Stimulated activated memory B cell treated with anti-CD40 and anti-IgM and Interleukin-4, amounts not matched to agents 10 μg/mL and 1 μg/mL and 100 μg/mL, for 72 hours (primary cell): Measurements from ENCODE around the gene SH3GL3.
A peak's percentile ranks its signal among the peaks of the same experiment; 100 is the strongest.

Experiments
- ATAC-seq: fragments of 150-1000 bp; cut with Tn5 transposase; 2 replicates; pipeline ENCODE4 v1.10.0; 2021
- H3K27ac Mint-ChIP-seq: one replicate; pipeline ENCODE4 v1.8.0; 2022; ENCODE audit warnings: mild to moderate bottlenecking, mixed read lengths
- H3K27me3 Mint-ChIP-seq: one replicate; pipeline ENCODE4 v1.8.0; 2022; ENCODE audit warnings: mixed read lengths
- H3K36me3 Mint-ChIP-seq: one replicate; pipeline ENCODE4 v1.8.0; 2022; ENCODE audit warnings: mixed read lengths
- H3K4me1 Mint-ChIP-seq: one replicate; pipeline ENCODE4 v1.8.0; 2022; ENCODE audit warnings: mixed read lengths
- H3K4me3 Mint-ChIP-seq: one replicate; pipeline ENCODE4 v1.8.0; 2022; ENCODE audit warnings: mild to moderate bottlenecking, moderate library complexity, mixed read lengths
- H3K9me3 Mint-ChIP-seq: one replicate; pipeline ENCODE4 v1.8.0; 2022; ENCODE audit warnings: mixed read lengths

Gene SH3GL3, protein sequence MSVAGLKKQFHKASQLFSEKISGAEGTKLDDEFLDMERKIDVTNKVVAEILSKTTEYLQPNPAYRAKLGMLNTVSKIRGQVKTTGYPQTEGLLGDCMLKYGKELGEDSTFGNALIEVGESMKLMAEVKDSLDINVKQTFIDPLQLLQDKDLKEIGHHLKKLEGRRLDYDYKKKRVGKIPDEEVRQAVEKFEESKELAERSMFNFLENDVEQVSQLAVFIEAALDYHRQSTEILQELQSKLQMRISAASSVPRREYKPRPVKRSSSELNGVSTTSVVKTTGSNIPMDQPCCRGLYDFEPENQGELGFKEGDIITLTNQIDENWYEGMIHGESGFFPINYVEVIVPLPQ

GRCh38 chr15:83446904-83447709, at the start of gene SH3GL3:
Gene SH3GL3, plus strand, starts transcription at chr15:83447341. Its CDS starts 193 bp downstream, at chr15:83447534.
- Mint-ChIP-seq H3K4me1 (peaks cover 6% of the 10 kb centered on the region), H3K4me3 (peak within 1 kb of the TSS; percentile 23), H3K27ac (no peak within 1 kb of the TSS), H3K27me3 (peaks cover 46% of the 10 kb centered on the region), H3K36me3 (no peaks in the 10 kb centered on the region), H3K9me3 (no peaks in the 10 kb centered on the region)
- peak; percentile 31 for ATAC-seq

- ATAC-seq = no peak
- Mint-ChIP-seq H3K27ac (no peak overlapping the region), H3K4me1 (no peaks in the 10 kb centered on the region), H3K9me3 (peaks cover 3% of the 10 kb centered on the region), H3K4me3 (no peak overlapping the region), H3K36me3 (no peaks in the 10 kb centered on the region), H3K27me3 (peaks cover 7% of the 10 kb centered on the region)
Observed at GRCh38 chr15:83398626-83399025, 48.5 kb upstream of the SH3GL3 start.

DNA sequence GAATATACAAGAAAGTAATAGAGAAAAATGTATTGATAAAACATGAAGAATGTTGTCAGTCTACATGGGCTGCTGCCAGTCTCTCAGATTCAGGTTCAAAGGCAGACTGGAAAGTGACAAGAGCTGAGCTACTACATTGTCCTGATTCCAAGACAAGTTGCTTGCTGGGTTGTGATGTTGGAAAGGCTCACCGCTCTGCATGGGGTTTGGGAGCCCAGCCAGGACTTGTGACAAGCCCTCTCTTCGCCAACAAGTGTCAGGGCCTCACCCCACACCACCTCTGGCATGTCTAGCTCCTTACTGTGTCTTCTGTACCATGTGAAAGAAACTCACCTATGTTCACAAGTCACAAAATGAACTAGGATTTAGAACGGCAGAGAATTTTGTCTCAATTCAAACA, 43.0 kb upstream of the SH3GL3 start:
- no peak overlapping the region for H3K27ac Mint-ChIP-seq
- no peaks in the 10 kb centered on the region for H3K27me3 Mint-ChIP-seq
- H3K9me3 Mint-ChIP-seq = no peaks in the 10 kb centered on the region
- no peaks in the 10 kb centered on the region for H3K4me1 Mint-ChIP-seq
- no peak for ATAC-seq
- no peaks in the 10 kb centered on the region for H3K36me3 Mint-ChIP-seq
- no peak overlapping the region for H3K4me3 Mint-ChIP-seq

DNA sequence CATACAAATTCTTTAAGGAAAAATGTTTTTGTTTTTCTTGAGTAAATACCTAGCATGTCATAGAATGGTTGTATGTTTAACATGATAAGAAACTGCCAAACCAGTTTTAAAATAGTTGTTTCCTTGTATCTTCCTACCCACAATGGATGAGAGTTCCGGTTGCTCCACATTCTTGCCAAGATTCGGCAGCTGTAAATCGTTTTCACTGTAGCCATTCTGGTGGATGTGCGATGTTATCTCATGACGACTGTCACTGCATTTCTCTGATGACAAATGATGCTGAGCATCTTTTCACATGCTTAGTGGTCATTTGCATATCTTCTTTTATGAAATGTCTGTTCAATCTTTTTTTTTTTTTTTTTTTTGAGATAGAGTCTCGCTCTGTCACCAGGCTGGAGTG, 36.6 kb upstream of the SH3GL3 start:
- H3K36me3 Mint-ChIP-seq = no peaks in the 10 kb centered on the region
- H3K4me3 Mint-ChIP-seq = no peak overlapping the region
- no peaks in the 10 kb centered on the region for H3K4me1 Mint-ChIP-seq
- no peaks in the 10 kb centered on the region for H3K27me3 Mint-ChIP-seq
- H3K27ac Mint-ChIP-seq = no peak overlapping the region
- ATAC-seq = no peak
- peaks cover 3% of the 10 kb centered on the region for H3K9me3 Mint-ChIP-seq

- ATAC-seq = peak; percentile 43
- H3K4me1 Mint-ChIP-seq = no peaks in the 10 kb centered on the region
- no peak overlapping the region for H3K4me3 Mint-ChIP-seq
- peaks cover 3% of the 10 kb centered on the region for H3K9me3 Mint-ChIP-seq
- no peak overlapping the region for H3K27ac Mint-ChIP-seq
- H3K27me3 Mint-ChIP-seq = no peaks in the 10 kb centered on the region
- H3K36me3 Mint-ChIP-seq = no peaks in the 10 kb centered on the region
Observed at GRCh38 chr15:83413054-83413719, 34.0 kb upstream of the SH3GL3 start.

DNA sequence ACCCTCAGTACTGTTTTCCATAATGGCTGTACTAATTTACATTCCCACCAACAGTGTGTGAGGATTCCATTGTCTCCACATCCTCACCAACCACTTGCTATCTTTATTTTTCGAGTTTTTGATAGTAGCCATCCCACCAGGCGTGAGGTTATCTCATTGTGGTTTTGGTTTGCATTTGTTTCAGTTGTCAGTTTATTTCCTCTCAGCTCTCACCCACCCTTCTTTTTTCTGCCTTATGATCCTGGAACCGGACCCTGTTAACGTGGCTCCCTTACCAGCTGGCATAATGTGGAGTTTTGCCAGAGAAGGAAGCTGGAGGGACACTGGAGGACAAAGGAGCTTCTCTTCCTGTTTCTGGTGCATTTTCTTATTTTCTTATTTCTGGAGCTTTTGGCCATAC, 25.1 kb upstream of the SH3GL3 start:
- H3K9me3 Mint-ChIP-seq = peaks cover 3% of the 10 kb centered on the region
- H3K4me1 Mint-ChIP-seq = no peaks in the 10 kb centered on the region
- peaks cover 25% of the 10 kb centered on the region for H3K27me3 Mint-ChIP-seq
- H3K4me3 Mint-ChIP-seq = no peak overlapping the region
- ATAC-seq = no peak
- H3K27ac Mint-ChIP-seq = no peak overlapping the region
- no peaks in the 10 kb centered on the region for H3K36me3 Mint-ChIP-seq

DNA sequence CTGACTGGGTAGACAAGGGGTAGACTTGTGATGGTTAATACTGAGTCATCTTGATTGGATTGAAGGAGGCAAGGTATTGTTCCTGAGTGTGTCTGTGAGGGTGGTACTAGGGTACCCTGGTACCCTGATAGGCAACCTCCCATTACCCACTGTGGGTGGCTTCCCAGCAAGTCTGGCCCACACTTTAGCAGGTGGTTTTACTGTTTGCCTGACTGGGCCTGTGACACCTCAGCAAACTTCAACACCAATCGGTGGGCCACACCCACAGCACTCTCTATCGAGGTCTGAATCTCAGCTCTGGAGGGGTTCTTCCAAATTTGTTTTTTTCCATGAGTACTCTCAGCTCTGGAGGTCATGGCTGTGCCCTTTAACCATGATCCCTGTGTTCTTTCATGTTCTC, 24.6 kb upstream of the SH3GL3 start:
- ATAC-seq = no peak
- H3K27me3 Mint-ChIP-seq = peaks cover 25% of the 10 kb centered on the region

DNA sequence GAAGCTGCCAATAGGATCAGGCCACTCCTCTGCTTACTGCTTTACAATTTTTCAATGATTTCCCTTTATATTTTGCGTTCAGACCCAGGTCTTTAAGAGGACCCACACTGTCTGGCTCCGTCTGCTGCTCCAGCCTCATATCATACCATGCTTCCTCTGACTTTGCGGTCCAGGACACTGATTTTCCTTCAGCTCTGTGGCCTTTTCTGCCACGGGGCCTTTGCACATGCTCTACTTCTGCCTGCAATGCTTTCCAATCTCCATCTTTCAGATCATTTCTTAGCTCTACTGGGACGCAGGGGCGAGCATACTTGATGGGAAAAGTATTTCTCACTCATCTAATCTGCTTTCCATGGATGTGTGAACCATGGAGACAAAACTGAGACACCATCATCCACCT, 23.0 kb upstream of the SH3GL3 start:
- no peaks in the 10 kb centered on the region for H3K4me1 Mint-ChIP-seq
- H3K27me3 Mint-ChIP-seq = peaks cover 25% of the 10 kb centered on the region
- peak; percentile 12 for ATAC-seq
- no peaks in the 10 kb centered on the region for H3K36me3 Mint-ChIP-seq
- no peak overlapping the region for H3K27ac Mint-ChIP-seq
- H3K9me3 Mint-ChIP-seq = peaks cover 9% of the 10 kb centered on the region
- no peak overlapping the region for H3K4me3 Mint-ChIP-seq

More for the DNA sequence above, 24.6 kb upstream of the SH3GL3 start:
- Mint-ChIP-seq H3K4me3 (no peak overlapping the region), H3K36me3 (no peaks in the 10 kb centered on the region), H3K4me1 (no peaks in the 10 kb centered on the region), H3K9me3 (peaks cover 3% of the 10 kb centered on the region), H3K27ac (no peak overlapping the region)

DNA sequence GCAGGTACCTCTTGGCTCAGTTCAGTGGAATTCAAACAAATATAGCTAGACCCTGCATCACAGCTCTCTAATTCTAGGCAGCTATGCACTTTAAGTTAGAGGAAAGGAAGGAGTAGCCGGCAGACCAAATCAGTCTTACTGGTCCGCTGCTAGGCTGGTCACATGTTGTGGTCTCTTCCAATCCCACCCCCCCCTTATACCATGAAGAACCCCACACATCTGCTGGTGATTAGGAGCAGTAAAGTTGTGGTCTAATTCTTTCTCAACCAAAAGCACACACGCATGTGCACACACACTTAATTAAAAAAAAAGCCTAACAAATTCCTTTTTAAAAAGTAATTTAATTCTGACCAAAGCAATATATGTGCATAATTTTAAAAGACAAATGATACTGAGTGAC, 16.7 kb upstream of the SH3GL3 start:
- Mint-ChIP-seq H3K27me3 (peaks cover 23% of the 10 kb centered on the region), H3K4me1 (no peaks in the 10 kb centered on the region), H3K36me3 (no peaks in the 10 kb centered on the region), H3K9me3 (peaks cover 9% of the 10 kb centered on the region), H3K4me3 (no peak overlapping the region), H3K27ac (no peak overlapping the region)
- ATAC-seq = no peak

DNA sequence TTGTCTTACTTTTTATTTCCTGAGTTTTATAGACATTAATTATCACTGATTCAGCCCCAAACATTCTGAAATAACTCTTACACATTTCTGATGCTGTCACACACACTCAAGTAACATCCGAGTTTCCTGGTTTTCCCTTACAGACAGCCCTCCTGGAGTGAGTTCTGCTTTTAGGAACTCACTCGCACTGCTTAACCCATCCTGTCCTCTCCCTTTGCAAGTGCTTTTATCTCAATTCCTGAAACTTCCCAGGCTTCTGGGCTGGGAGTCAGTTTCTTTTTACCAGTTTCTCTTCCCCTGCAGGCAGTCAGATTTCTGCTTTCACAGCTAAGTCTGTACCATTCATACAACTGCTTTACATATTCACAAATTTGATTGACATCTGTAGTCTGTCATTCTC, 15.6 kb upstream of the SH3GL3 start:
- peaks cover 13% of the 10 kb centered on the region for H3K27me3 Mint-ChIP-seq
- H3K4me3 Mint-ChIP-seq = no peak overlapping the region
- H3K36me3 Mint-ChIP-seq = no peaks in the 10 kb centered on the region
- no peaks in the 10 kb centered on the region for H3K4me1 Mint-ChIP-seq
- no peak overlapping the region for H3K27ac Mint-ChIP-seq
- no peak for ATAC-seq
- peaks cover 8% of the 10 kb centered on the region for H3K9me3 Mint-ChIP-seq

- H3K4me1 Mint-ChIP-seq = peaks cover 6% of the 10 kb centered on the region
- H3K36me3 Mint-ChIP-seq = no peaks in the 10 kb centered on the region
- ATAC-seq = no peak
- no peak overlapping the region for H3K4me3 Mint-ChIP-seq
- H3K27ac Mint-ChIP-seq = no peak overlapping the region
- no peaks in the 10 kb centered on the region for H3K9me3 Mint-ChIP-seq
- H3K27me3 Mint-ChIP-seq = peaks cover 11% of the 10 kb centered on the region
Observed at GRCh38 chr15:83435202-83435601, 11.9 kb upstream of the SH3GL3 start.

DNA sequence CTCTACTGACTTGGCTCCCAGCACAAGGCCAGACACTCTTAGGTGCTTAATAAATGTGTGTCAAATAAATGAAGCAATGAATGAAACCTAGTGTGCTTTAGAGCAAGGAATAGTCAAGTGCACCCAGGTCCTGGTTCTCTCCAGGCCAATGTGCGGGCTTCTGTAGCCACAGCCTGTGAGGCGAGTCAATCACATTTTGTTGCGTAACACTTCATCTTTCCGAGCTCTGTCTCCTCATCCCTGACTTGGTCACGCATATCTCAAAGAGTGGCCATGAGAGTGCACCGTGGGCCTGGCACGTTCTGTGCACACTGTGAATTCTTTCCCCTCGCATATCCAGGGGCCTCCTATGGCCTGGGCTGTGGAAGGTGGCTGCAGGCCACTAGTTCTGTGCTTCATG, 11.4 kb upstream of the SH3GL3 start:
- Mint-ChIP-seq H3K4me3 (no peak overlapping the region), H3K27ac (no peak overlapping the region), H3K36me3 (no peaks in the 10 kb centered on the region), H3K4me1 (peaks cover 6% of the 10 kb centered on the region), H3K9me3 (no peaks in the 10 kb centered on the region), H3K27me3 (peaks cover 11% of the 10 kb centered on the region)
- no peak for ATAC-seq

- Mint-ChIP-seq H3K27me3 (peaks cover 11% of the 10 kb centered on the region), H3K4me3 (no peak overlapping the region)
Observed at GRCh38 chr15:83436513-83437158, 10.5 kb upstream of the SH3GL3 start.

DNA sequence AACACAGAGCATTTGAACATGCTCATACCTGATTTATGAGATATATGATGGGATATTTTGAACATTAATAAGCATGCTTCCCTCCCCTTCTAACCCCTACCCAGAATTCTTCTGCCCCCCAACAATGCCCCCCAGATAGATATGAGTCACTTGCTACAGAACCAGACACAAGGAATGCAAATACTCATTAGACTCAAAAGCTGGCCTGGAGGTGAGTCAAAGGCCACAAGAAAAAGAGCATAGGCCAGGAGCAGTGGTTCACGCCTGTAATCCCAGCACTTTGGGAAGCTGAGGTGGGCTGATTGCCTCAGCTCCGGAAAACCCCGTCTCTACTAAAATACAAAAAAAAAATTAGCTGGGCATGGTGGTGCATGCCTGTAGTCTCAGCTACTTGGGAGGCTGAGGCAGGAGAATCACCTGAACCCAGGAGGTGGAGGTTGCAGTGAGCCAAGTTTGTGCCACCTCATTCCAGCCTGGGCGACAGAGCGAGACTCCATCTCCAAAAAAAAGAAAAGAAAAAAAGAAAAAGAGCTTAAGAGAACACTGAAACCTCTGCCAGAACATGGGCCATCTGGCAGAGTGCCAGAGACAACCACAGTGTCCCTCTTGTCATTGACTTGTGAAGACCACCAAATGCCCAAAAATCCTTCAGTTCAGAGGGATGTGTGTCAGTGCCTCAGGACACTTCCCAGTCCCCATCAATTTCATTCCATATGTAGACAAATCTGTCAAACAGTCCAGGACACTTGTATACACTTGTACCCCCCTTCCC, 3.9 kb upstream of the SH3GL3 start:
- Mint-ChIP-seq H3K27ac (no peak overlapping the region), H3K9me3 (no peaks in the 10 kb centered on the region), H3K4me3 (no peak overlapping the region), H3K4me1 (peaks cover 12% of the 10 kb centered on the region), H3K36me3 (no peaks in the 10 kb centered on the region), H3K27me3 (peaks cover 39% of the 10 kb centered on the region)
- no peak for ATAC-seq

More at GRCh38 chr15:83436513-83437158, 10.5 kb upstream of the SH3GL3 start:
- ATAC-seq = no peak
- Mint-ChIP-seq H3K27ac (no peak overlapping the region), H3K36me3 (no peaks in the 10 kb centered on the region), H3K4me1 (peaks cover 6% of the 10 kb centered on the region), H3K9me3 (no peaks in the 10 kb centered on the region)
